Activated naive CD8-positive, alpha-beta T cell treated with anti-CD3 and anti-CD28 coated beads, Interleukin-2, amount 10 ng/mL, durations not matched to agents 7 days and 5 days (primary cell): ENCODE data around the gene NDUFB8. TPM values are rescaled to one million over a fixed set of nuclear protein-coding genes. Genes with fewer than 3 reads are reported as not detected.

Experiments
- total RNA-seq, 2 experiments: library from RNA; stranded (reverse); gene quantifications; one replicate each; pipeline ENCODE4 v1.2.3, GENCODE V29; 2021

NDUFB8 gene
- total RNA-seq, 2 experiments from 2014 or later = 245 to 269 TPM

Other genes starting within 250 kb of the NDUFB8 start
- 10 to 100 TPM; 47.3 to 50.6 TPM for gene BLOC1S2, start 243.2 kb downstream of the NDUFB8 start, total RNA-seq
- gene PKD2L1, start 199.6 kb downstream of the NDUFB8 start, total RNA-seq = not detected
- gene SCD, start 182.6 kb downstream of the NDUFB8 start, total RNA-seq = 100 to 1,000 TPM; 212 to 220 TPM
- under 1 TPM; 0.54 to 0.91 TPM for gene WNT8B, start 66.9 kb downstream of the NDUFB8 start, total RNA-seq
- gene SEC31B, start 10.0 kb downstream of the NDUFB8 start, total RNA-seq = 100 to 1,000 TPM; 156 to 168 TPM
- gene HIF1AN, start 6.1 kb upstream of the NDUFB8 start, total RNA-seq = 10 to 100 TPM; 52.3 to 56.4 TPM
- gene PAX2, start 215.7 kb upstream of the NDUFB8 start, total RNA-seq = not detected